ENCODE measurements around the gene FAM107A.

Gene FAM107A

GRCh38 chr3:58577269-58577821 lies at the start of gene FAM107A:
FAM107A (minus strand) TSS chr3:58577391; CDS start chr3:58569860, 7,531 bp downstream.
- DNase-seq (ENCODE audit: low spot score), result no peak

GRCh38 chr3:58625196-58625824 lies 48.1 kb upstream of the FAM107A start:
- no peak for DNase-seq (ENCODE audit: low spot score)

- no peak for DNase-seq (ENCODE audit: low spot score)
Measured at GRCh38 chr3:58624550-58624949, 47.4 kb upstream of the FAM107A start.

DNA sequence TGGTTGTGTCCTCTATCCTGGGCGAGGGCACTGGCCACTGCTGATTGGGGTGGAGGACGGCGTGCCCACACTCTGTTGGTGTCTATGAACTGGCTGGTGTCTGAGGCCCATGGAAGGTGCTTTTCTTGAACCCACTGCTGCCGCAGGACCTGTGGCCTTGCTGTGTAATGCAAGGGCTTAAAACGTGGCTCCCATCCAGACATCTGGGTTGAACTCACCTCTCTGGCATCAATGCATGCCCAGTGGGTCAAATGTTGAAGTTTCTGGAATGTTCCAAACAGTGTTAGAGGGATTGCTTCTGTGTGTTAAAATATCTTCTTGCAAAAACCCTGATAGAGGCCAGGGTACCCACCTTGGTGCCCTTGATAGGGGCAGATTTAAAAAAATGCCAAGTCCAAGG lies 46.8 kb upstream of the FAM107A start:
- DNase-seq (ENCODE audit: low spot score), result no peak

- no peak for DNase-seq (ENCODE audit: low spot score)
Measured at GRCh38 chr3:58623478-58623877, 46.3 kb upstream of the FAM107A start.

DNA sequence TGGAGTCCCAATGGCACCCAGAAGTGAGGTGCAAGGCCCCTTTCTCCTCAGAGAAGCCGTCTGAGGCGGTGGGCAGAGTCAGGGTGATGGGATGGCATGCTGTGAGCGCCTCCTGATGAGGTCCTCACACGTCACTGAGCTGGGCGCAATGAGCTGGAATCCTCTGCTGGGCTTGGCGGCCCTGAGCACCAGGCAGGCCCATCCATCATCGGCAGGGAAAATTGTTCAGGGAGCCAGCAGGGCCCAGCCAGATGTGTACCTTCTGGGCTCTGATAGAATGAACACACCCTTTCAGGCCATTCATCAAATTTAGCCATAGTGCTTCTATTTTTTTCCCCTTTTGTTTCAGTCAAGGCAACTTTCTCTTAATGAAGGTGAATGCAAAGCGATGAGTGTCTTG lies 45.7 kb upstream of the FAM107A start:
- no peak for DNase-seq (ENCODE audit: low spot score)

DNA sequence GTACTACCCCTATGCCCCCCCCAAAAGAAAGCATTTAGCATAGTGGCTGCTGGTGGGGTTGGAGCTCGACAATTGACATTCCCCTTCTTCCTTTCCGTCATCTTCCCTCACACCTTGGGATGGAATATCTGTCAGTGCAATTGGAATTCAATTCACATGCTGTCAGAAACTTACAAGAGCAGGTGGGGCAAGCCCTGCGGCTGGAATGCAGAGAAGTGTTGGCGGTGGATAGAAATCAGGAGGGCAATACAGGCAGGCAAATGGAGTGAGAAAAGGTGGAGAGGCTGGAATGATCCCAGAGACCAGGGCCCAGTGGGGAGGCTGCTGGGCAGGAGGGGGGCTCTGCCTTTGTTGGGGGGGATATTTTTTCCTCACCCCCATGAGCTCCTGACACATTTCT lies 45.2 kb upstream of the FAM107A start:
- DNase-seq (ENCODE audit: low spot score), result no peak

DNA sequence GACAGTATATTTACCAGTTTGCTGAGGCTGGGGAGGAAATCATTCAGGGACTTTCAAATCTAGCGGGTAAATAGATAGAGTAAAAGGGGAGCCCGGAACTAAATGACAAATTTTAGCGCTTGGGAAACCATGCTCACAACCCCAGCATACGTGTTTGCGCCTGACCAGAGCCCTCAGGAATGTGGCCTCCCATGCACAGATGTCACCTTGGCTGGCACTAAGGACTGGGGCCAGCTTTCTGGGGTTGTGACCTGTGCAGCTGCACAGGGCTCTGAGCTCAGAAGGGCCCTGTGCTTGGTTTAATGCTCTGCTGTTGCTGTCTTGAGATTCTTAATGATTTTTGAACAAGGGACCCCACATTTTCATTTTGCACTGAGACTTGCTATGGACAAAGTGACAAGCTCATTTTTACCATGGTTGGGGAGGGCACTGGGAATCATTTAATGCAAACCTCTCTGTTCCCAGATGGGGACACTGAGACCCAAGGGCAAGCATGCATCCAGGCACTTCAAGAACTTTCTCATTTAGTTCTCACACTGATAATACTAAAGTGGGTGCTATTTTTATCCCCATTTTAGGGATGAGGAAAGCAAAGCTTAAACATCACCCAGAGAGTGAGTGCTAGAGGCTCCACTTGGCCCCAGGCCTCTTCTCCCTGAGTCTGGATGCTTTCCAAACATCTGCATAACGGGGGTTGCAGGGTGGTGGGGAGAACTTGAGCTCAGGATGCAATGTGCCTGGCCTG lies 44.1 kb upstream of the FAM107A start:
- DNase-seq (ENCODE audit: low spot score), result no peak

GRCh38 chr3:58620421-58620820 lies 43.2 kb upstream of the FAM107A start:
- DNase-seq (ENCODE audit: low spot score), result no peak

DNA sequence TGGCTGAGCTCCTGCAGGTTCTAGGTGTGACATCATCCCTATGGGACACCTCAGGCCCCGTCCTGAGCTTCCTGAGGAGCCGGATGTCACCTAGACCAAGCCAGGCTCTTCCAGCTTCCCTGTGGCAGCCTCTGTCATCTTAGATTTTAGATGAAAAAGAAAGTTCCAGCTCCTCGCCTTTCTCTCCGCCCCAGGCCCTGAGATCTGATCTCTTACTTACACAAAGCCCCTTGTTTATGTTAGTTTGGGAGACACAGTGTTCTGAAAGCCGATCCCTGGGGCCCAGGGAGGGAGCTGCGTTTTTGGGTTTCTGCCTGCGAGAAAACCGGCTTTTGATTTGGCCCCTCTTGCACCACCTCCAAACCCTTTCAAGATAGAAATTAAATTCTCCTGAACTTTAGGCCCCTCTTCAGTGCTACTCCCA lies 40.2 kb upstream of the FAM107A start:
- no peak for DNase-seq (ENCODE audit: low spot score)

- no peak for DNase-seq (ENCODE audit: low spot score)
Measured at GRCh38 chr3:58613236-58614132, 36.3 kb upstream of the FAM107A start.

DNA sequence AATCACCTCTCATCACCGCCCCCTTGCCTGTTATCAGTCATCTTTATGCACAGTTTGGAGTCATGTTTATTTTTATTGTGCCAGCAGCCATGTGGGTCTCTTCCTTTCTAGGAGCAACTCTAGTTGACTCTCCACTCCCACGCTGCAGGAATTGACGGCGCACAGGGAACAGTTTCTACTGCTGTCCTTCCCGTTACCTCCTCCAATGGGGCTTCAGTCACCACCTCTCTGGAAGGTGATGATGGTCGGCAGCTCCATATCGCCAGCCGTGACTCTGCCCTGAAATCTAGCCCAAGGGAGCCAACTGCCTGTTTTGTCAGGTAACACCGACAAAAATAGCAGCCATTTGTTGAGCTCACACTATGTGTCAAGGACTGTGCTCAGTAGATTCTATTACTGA lies 35.6 kb upstream of the FAM107A start:
- DNase-seq (ENCODE audit: low spot score), result no peak

GRCh38 chr3:58609990-58610389 lies 32.8 kb upstream of the FAM107A start:
- no peak for DNase-seq (ENCODE audit: low spot score)

GRCh38 chr3:58608648-58609047 lies 31.5 kb upstream of the FAM107A start:
- no peak for DNase-seq (ENCODE audit: low spot score)

DNA sequence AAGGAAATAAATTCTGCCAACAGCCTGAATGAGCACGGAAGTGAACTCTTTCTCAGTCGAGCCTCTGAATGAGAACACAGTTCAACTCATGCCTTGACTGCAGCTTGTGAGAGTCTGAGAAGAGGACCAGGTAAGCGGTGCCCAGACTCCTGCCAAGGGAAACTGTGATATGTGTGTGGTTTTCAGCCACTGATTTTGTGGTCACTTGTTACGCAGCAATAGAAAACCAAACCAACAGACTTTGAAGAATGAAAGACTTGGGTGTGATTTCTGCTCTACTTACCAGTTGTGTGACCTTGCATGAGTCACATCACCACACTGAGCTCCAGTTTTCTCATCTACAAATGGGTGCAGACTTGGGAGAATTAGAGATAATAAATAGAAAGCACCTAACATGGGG lies 30.6 kb upstream of the FAM107A start:
- DNase-seq (ENCODE audit: low spot score), result no peak

GRCh38 chr3:58606693-58607092 lies 29.5 kb upstream of the FAM107A start:
- DNase-seq (ENCODE audit: low spot score), result no peak

DNA sequence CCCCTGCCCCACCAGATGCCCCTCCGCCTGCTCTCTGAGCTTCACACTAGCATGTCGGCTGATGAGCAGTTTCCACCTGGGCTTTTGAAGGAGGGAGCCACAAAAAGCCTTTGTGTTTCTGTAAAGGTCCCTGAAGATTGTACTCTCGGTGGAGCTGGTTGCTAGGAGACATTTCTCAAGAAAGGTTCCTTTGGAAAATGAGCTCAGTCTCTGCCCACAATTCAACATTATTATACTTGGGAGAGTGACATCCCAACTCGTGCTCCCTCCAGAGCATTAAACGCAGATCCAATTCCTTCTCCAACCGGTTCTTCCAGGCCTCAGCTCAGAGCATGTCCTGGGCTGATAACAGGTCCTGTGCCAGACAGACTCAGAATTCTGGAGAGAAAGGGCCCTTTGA lies 26.8 kb upstream of the FAM107A start:
- DNase-seq (ENCODE audit: low spot score), result no peak

DNA sequence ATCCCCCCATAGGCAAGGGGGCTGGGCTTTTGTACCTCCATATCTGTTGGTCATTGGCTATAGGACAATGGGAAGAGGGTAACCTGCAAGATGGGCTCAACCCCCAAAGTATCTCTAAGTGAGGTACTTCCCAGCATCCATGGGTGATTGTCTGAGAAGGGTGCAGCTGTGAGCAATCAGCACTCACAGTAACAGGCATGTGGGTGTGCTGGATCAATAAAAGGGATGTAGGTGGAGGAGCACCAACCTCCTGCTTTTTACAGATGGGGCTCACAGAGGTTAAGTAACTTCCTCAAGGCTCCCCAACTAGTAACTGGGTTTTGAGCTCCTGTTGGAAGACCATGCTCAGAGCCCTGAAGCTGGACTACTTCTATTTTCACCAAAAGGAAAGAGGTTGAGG lies 26.4 kb upstream of the FAM107A start:
- DNase-seq (ENCODE audit: low spot score), result no peak

DNA sequence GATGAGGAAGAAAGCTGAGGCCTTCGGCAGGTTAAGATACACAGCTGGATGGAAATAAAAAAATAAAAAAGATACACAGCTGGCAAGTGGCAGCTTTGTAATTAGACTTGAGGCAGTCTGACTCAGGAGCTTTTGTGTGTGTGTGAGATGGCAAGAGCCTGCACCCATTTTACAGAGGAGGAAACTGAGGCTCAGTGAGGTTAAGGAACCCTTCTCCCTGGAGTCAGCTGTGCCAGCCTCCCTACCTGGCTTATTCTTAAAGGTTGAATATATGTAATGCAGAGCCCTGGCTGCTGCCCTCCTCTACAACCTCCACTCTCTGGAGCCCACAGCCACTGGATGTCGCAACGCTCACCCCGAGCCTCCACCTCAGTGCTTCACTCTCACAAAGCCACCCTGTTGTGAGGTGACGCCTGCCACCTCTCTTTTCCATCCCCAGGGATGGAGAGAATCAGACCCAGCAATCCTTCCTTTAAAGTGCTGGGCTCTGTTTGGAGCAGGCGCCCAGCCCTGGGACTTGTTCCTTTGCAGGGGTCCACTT lies 20.6 kb upstream of the FAM107A start:
- DNase-seq (ENCODE audit: low spot score), result no peak

DNA sequence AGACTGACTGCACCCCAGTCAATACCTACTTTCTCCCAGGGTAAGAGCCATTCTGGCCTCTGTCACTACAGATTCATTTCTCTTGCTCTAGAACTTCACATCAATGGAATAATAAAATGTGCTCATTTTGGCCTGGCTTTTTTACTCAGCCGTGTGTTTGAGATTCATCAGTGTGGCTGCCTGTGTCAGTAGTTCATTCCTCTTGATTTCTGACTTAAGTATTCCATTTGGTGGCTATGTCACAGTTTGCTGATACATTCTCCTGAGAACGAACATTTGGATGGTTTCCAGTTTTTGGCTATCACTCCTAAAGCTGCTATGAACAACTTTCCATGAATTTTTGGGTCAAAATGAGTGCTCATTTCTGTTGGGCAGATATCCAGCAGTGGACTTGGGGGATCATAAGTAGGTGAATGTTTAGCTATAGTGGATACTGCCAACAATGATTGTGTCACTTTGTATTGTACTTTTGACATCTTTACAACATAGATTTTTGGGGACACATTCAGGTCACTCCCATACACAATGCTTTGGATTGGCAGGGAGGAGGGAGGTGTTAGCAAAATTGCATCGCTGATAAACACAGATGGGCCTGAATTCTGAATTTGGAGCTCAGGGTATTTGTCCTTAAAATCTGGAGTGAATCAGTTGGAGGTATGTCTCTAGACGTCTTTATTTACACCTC lies 19.8 kb upstream of the FAM107A start:
- no peak for DNase-seq (ENCODE audit: low spot score)

DNA sequence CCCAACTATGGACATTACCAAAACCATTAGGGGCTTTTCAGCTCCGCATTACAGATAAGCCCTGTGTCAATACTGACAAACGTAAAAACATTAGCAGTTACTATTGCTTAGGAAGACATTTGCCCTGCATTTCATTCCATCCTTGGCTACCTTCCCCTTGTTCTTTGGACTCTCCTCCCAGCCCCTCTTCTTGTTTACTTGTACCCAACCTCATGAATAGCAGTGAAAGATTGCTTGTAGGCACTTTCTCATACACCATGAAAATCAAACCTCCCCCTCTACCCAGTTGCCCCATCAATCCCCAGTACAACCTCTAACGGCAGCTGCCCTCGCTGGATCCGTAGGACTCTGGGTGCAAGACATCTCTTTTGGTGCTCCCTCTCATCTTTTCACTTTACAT lies 16.9 kb upstream of the FAM107A start:
- DNase-seq (ENCODE audit: low spot score), result no peak

All from HuH-7 (cell line).